HG03460 (cell line): ENCODE measurements around the gene STXBP2.
A peak's percentile ranks its signal among the peaks of the same experiment; 100 is the strongest.

Source experiments
- ATAC-seq: cut with Tn5 transposase; IDR thresholded peaks from one replicate; pipeline ENCODE4 v1.9.1; 2021; ENCODE audit not compliant: unreplicated experiment

STXBP2 gene

DNA sequence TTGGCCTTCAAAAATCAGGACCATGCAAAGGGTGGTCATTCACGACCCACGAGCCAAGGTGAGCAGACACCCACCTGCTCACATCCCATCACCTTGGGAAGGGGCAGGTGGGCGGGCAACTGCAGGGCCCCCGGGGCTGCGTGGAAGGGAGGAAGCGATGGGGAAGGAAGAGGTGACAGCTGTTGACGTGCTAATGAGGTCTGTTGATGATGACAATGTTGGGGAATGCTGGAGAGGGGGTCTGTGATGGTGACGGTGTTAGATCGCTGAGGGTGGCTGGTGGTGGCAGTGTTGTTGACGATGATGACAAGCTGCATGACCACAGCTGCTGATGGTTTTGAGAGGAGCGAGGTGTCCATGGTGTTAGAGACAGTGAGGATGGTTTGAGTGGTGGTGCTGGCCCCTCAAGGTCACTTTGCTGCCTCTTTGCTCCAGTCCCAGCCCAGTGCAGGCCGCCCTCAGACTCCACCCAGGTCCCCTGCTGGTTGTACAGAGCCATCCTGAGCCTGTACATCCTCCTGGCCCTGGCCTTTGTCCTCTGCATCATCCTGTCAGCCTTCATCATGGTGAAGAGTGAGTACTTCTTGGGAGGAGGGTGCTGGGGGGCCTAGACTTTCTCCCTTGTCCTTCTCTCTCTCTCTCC lies 40.9 kb downstream of the STXBP2 start:
- ATAC-seq = no peak

- ATAC-seq = no peak
Observed at GRCh38 chr19:7678971-7679751, 42.3 kb downstream of the STXBP2 start.

DNA sequence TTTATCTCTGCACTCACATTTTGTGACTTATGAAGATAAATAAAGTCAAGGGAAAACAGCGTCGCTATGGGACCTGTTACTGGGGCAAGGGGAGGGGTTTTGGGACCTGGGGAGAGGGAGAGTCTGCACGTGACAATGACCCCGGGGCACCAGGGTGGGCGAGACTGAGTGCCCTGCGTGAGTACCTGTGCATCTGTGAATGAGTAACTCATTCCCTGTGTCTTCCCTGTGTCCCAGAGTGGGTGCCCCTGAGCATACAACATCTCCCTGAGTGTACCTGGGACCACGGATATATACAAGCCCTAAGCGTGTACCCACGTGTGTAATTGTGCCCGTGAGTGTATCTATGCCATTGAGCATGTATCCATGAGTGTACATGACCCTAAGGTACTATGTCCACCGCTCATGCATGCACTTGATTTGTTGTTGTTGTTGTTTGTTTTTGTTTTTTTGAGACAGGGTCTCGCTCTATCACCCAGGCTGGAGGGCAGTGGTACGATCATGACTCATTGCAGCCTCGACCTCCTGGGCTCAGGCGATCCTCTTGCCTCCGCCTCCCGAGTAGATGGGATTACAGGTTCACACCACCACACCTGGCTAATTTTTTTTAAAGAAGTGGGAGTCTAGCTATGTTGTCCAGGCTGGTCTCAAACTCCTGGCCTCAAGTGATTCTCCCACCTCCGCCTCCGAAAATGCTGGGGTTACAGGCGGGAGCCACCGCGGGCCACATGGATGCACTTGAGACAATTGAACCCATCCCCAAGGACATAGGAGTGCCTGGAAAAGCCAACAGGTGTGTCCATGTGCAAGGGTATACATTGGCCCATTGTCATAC lies 43.1 kb downstream of the STXBP2 start:
- ATAC-seq = no peak

- ATAC-seq = peak; percentile 43
Observed at GRCh38 chr19:7680606-7681339, 43.9 kb downstream of the STXBP2 start, which contains the start of gene TRAPPC5. Gene TRAPPC5, plus strand, starts transcription at chr19:7680833. Its CDS starts 1,421 bp downstream, at chr19:7682254.

DNA sequence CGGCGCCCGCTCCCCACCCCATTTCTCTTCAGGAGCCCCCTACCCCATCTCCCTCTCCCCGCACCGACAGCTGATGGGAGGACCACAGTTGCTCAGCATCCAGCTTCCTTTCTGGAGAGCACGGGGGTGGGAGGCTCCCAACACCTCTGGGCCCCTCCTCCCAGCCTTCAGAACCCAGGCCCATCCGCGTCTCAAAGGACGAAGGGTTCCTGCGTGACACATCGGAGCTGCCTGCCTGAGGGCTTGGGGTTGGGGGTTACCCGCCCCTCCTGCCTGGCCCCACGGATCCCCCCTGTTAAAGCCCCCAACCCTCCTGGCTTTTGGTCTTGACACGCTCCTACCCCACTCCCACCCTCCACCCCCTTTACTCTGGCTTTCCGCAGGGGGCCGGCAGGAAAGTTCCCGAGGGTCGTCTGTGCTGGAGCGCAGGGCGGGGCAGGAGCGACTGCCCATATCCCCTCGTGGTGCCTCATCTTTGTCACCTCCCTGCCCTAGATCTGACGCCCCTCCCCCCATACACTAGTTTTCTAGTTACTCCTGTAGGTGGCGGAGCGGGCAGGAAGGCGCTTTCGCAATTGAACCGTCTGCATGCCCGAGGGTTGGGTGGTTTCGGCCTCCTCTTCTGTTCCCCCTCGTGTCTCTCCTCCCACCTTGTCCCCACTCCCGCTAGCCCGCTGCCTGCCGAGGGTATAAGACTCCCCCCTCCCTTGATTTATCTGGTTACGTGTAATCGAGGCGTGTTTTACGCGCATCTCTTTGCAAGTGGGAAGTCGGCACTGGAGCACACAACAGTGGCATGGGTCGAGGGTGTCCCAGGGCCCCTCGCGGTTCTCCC lies 44.6 kb downstream of the STXBP2 start:
- ATAC-seq = no peak

DNA sequence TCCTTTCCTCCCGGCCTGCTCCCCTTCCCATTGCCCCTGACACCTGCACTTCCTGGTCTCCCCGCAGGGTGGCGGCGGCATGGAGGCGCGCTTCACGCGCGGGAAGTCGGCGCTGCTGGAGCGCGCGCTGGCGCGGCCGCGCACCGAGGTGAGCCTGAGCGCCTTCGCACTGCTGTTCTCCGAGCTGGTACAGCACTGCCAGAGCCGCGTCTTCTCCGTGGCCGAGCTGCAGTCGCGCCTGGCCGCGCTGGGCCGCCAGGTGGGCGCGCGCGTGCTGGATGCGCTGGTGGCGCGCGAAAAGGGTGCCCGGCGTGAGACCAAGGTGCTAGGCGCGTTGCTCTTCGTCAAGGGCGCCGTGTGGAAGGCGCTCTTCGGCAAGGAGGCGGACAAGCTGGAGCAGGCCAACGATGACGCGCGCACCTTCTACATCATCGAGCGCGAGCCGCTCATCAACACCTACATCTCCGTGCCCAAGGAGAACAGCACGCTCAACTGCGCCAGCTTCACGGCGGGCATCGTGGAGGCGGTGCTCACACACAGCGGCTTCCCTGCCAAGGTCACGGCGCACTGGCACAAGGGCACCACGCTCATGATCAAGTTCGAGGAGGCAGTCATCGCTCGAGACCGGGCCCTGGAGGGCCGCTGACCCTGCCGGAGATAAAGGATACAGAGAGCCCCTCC lies 45.4 kb downstream of the STXBP2 start:
- no peak for ATAC-seq

- ATAC-seq = no peak
Observed at GRCh38 chr19:7685546-7686445, 48.9 kb downstream of the STXBP2 start.

- ATAC-seq = no peak
Observed at GRCh38 chr19:7687177-7687576, 50.3 kb downstream of the STXBP2 start.

DNA sequence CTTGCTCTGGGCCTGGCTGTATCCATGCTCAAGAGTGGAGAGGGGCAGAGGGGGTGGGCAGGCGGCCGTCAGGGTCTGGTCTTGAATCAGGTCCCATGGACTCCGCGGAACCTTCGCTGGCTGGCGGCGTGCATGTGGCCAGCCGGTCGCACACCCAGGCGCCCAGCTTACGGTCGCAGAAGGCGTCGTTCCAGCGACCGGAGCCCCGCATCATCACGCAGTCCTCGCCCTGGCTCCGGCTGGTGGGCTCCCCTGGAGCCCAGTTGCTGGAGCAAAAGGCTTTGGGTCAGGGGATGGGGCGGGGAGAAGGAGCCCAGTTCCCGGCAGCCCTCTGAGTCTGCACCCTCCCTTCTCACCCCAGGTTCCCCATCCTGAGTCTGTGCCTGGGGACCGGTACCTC lies 52.3 kb downstream of the STXBP2 start:
- ATAC-seq = no peak

DNA sequence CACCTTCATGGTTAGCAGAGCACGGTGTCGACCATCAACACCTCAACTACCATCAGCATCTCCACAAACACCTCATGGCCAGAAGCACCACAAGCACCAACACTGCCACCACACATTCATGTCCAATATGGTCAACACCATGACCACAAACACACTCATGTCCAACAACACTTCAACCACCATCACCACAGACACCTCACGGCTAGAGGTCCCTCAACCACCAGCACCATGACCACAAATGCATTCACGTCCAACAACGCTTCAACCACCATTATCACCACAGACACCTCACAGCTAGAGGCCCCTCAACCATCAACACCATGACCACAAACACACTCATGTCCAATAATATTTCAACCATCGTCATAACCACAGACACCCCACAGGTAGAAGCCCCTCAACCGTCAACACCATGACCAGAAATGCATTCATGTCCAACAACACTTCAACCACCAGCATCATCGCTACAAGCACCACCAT lies 53.9 kb downstream of the STXBP2 start:
- no peak for ATAC-seq

DNA sequence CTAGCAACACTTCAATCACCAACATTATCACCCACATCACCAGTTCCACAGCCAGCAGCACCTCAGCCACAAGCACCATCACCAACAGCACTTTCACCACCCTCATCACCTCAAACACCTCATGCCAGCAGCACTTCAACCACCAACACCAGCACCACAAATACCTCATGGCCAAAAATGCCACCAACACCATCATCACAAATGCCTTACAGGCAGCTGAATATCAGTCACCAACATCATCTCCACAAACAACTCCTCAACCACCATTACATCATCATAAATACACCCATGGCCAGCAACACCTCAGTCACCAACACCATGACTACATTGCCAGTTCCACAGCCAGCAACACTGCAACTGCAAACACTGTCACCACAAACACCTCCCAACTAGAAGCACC lies 54.6 kb downstream of the STXBP2 start:
- no peak for ATAC-seq

DNA sequence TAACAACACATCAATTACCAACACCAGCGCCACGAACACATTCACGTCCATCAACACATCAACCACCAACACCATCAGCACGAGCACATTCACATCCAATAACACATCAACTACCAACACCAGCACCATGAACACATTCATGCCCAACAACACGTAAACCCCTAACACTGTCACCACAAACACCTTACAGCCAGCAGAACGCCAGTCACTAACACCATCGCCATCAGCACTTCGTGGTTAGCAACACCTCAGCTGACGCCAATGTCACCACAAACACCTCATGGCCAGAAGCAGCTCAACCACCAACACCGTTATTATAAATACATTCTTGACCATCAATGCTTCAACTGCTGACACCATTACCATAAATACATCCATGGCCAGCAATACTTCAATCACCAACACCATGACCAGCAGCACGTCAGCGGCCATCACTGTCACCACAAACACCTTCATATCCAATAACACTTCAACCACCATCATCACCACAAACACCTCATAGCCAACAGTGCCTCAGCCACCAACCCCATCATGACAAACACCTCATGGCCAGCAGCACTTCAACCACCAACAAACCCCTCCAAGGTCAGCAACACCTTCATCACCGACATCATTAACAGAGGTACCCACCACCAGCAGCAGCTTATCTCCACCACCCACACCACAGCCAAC lies 55.6 kb downstream of the STXBP2 start:
- no peak for ATAC-seq

- ATAC-seq = no peak
Observed at GRCh38 chr19:7694499-7694898, 57.6 kb downstream of the STXBP2 start.
